CD4-positive, alpha-beta T cell treated with Interleukin-6 at 100 ng/mL for 8 hours (primary cell): Measurements from ENCODE around the gene PRR16.

ENCODE experiments used
- DNase-seq: peaks from one replicate; pipeline ENCODE4 v3.0.0-alpha.2; 2020; ENCODE audit warnings: mixed read lengths, low spot score

Gene PRR16

DNA sequence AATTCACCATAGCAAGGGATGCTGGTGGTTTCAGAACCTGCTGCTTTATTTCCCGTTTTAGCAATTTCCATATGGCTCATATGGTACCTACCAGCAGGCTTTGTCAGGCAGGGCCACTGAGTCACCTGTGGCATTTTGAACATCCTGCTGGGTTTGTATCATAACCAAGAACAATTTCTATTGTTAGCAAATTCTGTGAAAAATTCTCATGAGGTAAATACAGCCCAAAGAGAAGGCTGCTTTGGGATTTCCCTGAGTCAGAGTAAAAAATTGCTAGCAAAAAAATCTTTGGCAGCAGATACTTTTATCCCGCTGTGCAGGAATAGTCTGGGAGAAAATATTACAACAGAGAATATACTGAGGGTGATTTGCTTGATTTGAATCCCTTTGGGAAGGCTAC, 52.7 kb downstream of the PRR16 start:
- no peak for DNase-seq

DNA sequence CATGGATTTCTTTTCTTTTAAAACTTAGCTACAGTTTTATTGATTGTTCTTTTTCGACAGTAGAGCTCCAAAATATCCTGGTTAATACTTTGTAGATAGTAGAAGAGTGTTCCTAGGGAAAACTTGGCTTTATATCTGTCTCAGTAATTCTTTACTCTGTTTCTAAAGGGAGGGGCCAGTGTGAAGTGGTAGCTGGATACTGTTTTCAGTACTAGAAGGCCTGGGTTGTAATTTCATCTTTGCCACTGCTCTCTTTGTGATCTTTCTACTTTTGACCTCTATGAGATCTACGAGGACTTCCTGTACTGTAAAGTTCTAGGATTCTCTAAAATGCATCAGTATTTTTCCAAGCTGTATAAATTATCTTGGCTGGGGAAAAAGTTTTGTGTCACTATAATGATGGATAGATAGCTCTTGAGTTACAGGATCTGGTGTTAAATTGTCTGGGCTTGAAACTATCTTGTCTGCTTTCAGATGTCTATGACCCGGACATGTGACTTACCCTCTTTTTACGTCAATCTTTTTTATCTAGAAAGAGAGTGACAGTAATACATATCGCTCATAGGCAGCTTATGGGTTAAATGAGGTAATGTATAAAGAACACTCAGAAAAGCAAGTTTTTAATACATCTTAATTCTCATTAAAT, 53.6 kb downstream of the PRR16 start:
- no peak for DNase-seq

DNA sequence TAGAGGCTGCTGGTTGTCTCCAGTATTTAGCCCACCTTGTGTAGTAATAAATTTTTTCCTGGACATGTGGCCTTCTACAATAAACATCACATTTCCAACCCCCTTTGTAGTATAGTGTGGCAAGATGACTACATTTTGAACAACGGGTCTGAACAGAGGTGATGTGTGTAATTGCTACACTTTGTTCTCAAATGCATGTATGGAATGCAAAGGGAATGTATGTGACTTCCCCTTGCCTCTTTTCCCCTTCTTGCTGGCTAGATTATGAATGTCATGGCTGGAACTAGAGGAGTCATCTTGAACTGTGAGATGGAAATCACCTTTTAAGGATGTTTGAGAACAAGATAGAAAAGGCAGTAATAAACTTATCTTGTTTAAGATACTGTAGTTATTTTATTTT, 54.5 kb downstream of the PRR16 start:
- DNase-seq: no peak

DNA sequence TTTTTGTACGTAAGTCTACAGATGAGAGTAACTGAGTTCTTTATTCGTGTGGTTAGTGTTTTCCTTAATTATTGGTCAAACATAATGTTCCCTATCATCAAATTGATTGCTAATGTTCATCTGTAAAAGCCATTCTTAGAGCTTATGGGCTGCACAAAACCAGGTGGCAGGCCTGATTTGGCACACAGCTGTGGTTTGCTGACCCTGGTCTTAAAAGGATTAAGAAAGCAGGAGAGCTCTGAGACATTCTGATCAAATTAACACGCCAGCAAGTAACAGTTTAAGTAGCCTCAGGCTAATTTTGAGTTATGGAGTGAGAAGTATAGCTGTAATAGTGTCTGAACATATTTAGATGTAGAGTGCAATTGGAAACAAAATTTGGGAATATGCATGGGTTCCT, 63.2 kb downstream of the PRR16 start:
- no peak for DNase-seq

DNA sequence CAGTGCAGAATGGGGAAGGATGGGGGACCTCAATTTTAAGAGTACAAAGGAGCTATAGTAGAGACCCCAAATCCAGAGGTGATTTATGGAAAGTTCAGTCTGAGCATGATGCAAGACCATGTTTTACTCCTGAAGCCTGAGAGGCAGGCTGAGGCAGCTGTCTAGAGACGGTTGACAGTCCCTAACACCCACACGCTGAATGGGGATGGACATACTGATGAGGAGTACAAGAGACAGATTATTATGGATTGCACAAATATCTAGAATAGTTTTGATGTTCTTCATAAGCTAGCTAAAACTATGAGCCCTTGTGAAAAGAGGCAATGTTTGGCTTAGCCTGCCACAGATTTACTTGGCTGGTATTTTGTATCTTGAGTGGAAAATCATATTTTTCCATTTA, 64.5 kb downstream of the PRR16 start:
- no peak for DNase-seq

DNA sequence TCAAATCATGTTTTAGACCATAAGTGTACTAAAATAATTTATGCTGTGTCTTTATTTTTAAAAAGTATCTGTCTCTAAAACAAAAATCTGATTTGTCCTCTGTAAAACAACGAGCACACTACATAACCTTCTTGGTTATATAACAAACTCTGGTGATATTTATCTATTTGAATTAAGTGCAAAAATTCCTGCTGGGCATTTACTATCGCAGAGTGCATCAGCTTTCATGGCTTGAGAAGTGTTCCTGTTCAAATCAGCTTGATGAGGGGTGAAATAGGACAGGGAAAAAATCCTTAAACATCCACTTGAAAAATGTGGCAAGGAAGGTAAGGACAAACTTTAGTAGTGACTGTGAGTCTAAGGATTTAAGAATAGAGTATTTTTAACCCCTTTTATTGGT, 65.3 kb downstream of the PRR16 start:
- DNase-seq: no peak

DNA sequence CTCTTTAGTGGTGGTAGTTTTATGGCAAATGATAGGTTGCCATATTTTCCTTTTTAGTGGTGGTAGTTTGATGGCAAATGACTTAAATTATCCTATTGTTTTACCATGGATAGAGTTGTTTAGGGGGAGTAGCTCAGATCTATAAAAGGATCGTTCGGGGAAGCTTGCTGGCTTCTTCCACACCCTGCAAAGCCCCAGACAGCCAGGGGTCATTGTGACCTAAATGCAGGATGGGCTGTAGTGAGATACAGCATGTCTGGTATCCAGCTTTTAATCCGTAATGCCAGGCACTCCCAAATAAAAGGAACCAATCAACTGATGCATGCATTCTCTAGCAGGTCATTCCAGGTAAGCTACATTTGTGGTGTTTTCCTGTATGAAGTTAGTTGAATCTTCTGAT, 67.1 kb downstream of the PRR16 start:
- no peak for DNase-seq

DNA sequence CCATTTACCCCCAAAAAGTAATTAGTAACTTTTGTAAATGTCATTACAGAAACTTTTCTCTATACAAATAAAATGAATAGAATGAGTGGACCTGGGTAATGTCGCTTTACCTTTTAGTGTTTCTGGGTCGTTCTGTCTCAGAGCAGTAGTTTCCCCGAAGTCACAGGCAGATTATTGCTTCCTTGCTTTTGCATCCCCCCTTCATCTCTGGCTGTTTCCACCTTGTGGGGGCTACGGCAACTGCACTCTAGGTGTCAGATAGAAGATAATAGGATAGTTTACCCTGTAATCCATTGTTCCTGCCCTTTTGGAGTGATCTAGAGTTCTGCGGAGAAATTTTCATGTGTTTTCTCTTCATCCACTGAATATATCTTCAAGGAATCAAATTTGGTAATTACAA, 68.7 kb downstream of the PRR16 start:
- DNase-seq: no peak

DNA sequence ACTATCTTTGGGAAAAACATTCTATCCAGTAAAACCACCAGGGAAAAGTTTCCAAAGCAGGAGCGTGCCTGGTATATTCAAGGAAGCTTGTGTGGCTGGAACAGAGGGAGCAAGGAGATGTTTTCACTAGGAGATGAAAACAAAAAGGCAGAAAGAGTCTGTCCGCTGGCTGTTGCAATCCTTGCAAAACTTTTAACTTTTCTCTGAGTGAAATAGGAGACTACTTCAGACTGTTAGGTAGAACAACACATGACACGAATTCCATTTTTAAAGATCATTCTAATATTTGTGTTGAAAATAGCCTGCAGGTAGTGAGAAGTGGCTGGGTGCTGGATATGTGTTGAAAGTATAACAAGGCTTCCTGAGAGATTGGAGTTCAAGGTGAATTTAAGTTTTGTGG, 69.5 kb downstream of the PRR16 start:
- DNase-seq: no peak

DNA sequence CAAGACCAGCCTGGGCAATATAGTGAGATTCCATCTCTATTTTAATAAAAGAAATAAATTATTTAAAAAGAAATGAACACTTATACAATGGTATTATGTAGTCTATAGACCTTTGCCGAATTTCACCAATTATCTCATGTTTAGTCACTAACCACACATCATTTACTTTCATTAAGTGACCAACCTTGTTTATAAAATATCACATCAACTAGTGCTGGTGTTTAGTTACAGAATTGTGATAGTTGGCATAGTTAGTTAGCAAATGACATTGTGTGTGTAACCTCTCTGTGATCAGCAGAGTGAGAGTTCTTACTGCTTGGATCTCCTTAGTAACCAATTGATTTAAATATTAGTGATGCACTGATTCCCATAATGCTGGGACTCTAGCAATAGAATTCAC, 71.8 kb downstream of the PRR16 start:
- DNase-seq: no peak

DNA sequence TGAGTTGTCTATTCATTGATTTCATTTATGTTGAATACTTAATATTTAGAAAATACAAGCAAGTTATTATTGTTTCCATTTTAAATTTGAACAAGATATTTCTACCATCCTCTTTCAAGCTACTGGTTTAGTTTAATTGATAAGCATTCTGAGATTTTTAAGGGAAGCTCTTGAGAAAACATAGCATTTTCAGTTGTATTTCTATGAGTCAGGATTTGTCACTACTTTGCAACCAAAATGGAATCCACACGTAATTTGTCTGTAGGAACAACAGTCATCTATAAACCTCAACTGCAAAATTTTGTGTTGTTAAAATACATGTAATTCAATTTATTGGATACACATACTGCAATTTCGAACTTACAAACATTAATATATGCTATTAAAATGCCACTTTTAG, 74.0 kb downstream of the PRR16 start:
- DNase-seq: no peak

DNA sequence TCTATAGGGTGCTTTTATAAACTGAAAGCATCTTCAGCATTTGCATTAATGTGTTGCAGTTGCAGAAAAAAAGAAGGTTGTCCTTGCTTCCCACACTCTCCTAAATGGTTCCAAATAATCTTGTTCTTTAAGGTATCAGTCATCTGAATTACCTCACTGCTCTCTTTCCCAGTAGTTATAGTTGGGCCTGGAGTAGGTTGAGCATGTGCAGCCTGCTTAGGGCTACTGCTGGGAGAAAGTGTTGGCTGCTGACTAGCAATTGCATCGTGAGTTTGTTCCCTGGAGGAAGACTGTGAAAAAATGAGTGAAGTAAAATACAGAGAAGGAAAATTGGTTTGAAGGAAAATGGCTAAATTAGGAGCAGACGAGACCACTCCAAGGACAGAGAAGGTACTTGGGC, 74.5 kb downstream of the PRR16 start:
- DNase-seq: no peak

DNA sequence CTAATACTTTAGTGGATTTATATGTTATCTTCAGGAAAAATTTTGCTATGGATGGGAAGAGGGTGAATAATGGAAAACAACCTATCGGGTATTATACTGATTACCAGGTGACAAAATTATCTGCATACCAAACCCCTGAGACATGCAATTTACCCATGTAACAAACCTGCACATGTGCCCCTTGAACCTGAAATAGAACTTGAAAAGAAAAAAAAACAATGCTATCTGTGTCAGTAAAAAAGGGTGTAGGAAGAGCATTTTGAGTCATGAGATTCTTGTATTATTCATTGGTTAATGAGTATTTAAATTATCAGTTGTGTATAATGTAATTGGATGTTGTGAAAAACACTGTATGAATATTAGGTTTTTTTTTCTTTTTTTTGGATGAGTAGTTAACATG, 75.4 kb downstream of the PRR16 start:
- no peak for DNase-seq

DNA sequence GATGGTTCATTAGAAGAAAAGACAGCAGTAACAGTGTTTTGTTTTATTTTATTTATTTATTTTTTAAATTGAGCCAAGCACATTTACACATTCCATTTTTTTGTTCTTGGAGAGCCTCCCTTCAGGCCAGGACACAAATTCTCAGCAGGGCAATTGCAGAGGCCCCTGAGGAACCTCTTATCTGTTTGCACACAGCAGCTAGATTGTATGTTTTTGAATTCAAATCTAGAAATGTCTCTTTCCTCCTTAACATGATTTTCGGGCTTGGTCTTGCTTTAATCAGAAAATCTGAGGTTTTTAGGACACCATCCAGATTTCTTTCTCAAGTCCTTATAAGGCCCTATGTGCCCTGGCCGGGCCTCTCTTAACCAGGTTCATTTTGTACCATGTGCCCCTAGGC, 76.0 kb downstream of the PRR16 start:
- no peak for DNase-seq

DNA sequence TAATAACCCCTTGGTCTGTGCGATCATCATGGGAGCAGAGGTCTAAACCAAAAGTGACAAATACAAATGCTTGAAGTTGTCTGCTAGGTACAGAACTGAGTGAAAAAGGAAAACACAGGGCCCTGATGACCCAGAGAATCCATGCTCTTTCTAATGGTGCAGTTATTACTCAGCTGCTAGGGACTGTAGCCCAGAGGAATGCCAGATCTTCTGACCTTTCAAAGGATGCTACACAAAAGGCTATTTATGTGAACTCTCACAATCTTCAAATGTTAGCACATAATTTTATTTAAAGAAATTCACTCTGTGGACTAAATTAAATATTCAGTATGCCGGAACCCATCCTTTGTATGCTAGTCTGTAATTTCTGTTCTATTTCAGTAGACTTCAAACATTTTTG, 79.9 kb downstream of the PRR16 start:
- DNase-seq: no peak

DNA sequence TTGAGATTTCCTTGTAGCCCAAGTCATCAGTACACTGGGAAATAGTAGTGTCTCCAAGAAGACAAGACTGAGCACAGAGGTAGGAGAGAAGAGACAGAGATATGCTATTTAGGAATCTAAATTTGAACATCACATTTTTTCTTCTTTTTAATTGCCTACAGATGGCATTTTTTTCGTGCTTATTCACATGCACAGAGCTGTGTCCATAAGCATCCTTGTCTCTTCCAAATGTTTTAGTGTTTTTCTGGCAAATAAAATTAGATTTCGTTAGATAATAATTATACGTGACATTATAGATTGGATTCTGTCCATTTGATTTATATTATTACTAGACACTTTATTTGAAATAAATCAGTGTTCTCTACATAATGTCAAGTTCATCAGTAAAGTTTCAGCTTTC, 80.9 kb downstream of the PRR16 start:
- DNase-seq: no peak

DNA sequence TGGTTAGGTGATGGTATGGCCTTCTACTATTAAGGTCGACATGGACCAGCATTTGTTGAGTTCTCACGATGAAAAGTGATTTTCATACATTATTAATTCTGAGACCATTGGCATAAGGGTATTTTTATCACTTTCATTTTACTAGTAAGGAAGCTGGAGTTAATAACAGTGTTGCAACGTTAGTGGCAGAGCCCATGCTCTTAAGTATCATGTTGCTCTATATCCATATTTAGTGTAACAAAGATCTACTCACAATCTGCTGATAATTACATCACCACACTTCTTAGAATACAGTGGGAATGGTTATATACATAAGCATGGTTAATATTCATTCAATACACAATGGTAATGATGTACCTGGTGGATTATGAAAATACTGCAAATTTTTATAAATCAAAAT, 81.9 kb downstream of the PRR16 start:
- no peak for DNase-seq

DNA sequence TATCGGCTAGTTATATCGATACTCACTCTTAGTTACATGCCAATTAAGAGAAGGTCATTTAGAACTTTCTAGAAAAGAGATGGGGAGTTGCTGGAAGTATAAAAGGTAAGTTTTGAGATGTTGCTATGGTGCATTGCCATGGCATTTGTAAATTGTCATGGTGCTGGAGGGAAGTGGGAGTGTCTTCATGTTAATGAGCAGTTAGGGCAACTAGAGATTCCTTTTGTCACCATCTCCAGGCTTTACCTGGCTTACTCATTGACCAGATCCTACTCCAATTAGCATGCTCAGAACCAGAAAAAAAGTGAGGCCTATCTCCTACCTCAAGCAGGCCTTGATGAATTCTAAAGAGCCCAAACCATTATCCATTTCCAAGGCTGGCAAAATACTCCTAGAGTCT, 82.8 kb downstream of the PRR16 start:
- DNase-seq: no peak

DNA sequence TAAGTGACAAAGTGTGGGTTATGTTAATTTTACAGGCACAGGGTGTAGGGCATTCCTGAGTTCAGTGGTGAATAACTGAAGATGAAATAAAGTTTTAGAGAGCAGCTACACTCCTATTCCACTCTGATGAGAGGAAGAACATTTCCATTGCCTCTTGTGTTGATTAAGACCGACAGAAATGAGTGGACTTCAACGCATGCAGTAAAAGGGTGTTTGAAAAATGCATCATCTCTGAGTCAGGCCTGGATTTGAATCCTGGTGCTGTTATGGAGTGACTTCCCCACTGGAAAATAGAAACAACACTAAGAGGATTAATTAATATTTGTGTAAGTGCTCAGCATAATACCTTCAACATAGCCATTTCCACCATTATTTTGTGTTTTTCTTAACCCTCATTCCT, 86.3 kb downstream of the PRR16 start:
- DNase-seq: no peak

DNA sequence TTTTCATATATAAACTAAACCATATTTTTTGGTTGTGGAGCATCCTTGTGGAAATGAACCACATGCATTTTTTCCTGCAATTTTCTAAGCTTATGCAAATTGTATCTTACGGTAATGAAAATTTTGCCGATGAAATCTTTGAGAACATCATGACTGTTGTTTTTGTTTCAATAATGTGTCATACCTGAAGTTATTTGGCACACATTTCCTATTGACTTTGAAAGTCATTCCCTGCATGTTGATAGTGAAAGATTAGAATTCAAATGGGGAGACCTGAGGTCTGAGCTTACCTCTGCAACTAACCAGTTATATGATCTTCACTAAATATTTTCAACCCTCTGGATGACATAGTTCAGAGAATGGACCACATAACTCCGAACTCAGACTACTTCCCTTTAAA, 88.5 kb downstream of the PRR16 start:
- DNase-seq: no peak

DNA sequence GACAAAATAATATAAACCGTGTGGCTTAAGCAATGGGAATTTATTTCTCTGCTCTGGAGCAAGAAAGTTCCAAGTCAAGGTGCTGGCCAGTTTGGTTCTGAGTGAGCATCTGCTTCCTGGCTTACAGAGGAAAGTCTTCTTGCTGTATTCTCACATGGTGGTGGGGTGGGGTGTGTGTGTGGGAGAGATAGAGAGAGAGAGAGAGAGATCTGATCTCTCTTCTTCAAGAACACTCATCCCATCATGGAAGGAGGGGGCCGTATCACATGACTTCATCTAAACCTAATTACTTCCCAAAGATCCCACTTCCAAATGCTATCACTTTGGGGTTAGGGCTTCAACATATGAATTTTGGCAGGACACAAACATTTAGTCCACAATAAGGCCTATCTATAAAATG, 91.2 kb downstream of the PRR16 start:
- DNase-seq: no peak

DNA sequence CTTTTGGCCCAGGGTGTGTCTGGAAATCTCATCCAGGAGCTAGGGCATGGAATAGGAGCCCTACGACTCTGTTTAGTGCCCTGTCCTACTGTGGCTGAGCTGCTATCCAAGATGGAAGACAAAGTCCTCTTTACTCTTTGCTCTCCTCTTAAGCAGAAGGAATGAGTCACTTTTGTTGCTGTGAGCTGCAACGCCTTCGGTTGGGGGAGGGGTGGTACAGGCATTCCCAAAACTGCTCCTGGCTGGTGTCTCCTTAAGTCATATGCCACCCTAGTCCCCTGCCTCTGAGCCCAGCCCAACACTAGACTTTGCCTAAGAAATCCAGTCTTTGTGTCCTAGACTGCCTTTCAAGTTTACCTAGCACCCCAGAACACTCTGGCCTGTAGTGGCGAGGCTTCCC, 99.9 kb downstream of the PRR16 start:
- no peak for DNase-seq

DNA sequence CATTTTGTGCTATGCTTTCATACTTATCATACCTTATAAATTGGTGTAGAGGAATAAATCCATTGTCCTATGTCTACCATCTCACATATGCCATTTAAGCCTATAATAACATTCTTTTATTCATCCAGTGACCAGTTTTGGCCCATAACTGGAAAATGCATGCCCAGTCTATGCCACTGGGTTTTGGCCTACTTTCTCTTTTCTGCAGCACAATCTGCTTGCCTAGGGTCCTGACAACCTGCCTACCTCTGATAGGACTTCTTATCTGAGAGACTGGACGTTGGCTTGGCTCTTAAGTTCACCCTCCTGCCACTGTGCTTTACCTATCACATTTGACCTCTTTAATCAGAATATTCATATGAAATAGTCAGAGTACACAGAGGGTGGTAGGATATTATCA, 103.0 kb downstream of the PRR16 start:
- no peak for DNase-seq

DNA sequence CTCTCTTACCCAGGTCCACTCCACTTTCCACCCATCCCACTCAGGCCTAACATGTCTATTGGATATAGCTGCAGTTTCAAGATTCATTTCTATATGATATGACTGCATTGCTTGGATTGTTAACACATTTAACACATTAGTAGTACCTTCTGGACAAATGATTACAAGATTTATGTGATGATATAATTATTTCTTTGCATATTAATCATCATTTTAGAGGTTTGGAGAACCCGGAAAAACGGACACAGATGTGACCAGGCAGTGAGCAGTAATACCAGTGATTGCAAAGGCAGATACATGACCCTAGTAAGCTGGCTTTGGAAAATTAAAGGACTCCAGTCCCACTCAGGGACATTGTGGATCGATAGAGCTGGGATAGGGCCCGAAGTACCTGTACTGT, 103.8 kb downstream of the PRR16 start:
- no peak for DNase-seq

DNA sequence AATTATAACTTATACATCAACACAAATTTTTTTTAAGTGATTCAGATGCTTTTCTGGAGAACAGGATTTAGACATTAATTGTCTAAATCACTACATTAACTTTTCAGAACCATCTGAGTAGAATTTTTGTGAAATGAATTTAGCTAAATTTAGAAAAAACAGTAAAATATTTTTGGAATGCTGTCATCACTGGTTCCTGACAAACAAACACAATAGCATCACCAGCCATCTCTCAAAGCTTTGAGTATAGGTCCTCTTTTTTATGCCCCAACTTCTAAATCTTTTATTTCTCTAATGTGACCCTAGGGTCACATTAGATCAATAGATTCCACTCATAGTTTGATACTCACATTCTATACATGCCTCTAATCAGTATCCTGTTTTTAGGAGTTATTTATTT, 104.6 kb downstream of the PRR16 start:
- no peak for DNase-seq
